HG03196 (cell line): ENCODE measurements around the gene DNTTIP2.
A peak's percentile ranks its signal among the peaks of the same experiment; 100 is the strongest.
"Not testable (repeated sequence)": the region's sequence is repeated elsewhere in the genome, so short reads cannot be mapped to it uniquely, and the experiment has no call there.

ENCODE experiments used
- ATAC-seq: cut with Tn5 transposase; IDR thresholded peaks from one replicate; pipeline ENCODE4 v1.9.1; 2021; ENCODE audit not compliant: unreplicated experiment

Gene DNTTIP2

DNA sequence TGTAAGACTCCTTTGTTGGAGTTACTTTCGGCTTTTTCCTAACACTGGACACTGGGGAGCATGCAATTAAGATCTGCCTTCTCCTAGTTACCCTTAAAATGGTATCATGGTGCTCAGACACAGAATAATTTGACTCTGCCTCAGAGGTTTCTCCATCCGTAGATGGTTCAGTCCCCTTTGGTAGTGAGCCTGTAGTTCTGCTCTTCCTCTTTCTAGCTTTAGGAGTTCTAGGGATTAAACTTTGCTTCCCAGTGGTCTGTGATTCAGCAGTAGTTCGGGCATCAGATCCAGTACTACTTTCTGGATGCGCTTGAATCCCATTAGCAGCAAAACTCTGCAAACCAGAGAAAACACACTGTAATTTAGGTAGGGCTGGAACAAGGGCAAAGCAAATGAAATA is 1.5 kb downstream of the DNTTIP2 start:
- no peak for ATAC-seq

DNA sequence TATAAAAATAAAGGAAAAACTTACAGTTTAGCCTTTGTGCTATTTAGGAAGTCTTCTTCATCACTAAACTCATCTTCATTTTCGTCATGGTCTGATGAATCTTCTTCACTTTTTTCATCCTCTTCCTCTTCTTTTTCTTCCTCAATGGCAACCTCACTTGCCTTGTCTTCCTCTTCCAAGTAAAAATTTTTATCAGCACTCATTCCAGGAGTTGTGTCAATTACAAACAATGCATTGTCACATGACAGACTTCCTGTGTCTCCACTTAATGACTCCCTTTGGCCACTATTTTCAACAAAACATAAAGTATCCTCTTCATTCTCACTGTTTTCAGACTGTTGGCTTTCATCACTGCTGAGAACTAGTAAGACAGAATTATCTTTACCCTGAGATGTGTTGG is 2.8 kb downstream of the DNTTIP2 start:
- no peak for ATAC-seq

DNA sequence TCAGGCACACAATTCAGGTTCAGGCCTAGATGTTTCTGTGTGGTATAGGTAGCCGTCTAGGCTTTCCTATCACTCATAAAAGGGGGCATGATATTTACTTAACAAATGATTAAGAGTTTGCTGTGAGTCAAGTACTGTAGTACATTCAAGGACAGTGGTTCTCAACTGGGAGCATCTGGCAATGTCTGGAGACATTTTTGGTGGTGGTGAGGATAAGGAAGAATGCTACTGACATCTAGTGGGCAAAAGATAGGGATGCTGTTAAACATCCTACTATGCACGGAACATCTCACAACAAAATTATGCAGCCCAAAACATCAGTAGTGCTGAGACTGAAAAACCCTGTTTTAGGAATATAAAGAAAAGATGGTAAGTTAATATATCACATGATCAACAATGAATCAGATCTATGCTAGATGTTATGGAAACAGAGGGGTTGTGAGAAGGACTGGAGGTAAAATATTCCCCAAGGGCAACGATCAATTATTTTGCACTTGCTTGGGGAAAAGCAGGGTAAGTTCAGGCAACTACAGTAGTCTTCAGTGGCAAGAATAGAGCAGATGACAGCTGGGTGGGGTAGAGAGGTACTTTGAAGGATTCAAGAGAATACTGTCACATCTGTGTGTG is 4.9 kb downstream of the DNTTIP2 start:
- no peak for ATAC-seq

DNA sequence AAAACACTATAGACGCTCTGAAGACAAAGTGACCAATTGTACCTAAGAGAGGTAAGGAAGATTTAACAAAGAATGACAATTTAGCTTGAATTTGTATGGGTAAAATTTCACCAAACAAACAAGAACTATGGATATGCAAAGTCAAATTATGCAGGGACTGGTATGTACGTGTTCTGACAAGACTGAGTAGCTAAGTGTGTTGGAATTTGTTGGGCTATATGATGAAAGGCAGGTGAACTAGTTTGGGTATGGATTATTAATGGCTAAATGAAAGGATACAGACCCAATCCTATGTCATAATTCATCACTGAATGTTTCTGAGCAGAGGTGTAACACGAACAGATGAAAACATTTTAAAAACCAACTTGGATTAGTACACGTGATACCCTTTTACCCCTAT is 7.6 kb downstream of the DNTTIP2 start:
- no peak for ATAC-seq

DNA sequence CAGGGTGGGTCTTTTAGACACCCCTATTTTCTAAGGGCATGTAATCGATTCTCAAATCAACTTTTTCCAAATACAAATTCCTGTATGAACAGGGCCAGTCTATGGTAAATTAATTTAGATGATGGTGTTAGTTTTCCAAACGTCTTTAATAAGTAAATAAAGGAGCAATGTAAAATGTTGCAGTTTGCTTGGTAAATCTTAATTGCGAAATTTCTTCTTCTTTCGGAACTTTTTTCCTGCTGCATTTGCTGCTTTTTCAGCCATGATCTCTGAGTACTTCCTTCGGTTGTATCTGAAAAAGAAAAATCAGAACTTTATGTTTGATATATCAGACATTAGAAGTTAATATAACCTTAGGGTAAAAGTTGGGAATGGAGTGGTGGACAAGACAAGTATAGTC is 9.4 kb downstream of the DNTTIP2 start:
- no peak for ATAC-seq

DNA sequence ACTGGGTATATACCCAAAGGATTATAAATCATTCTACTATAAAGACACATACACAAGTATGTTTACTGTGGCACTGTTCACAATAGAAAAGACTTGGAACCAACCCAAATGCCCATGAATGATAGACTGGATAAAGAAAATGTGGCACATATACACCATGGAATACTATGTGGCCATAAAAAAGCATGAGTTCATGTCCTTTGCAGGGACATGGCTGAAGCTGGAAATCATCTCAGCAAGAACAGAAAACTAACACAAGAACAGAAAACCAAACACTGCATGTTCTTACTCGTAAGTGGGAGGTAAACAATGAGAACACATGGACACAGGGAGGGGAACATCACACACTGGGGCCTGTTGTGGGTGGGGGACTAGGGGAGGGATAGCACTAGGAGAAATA is 10.5 kb downstream of the DNTTIP2 start:
- not testable (repeated sequence) for ATAC-seq

DNA sequence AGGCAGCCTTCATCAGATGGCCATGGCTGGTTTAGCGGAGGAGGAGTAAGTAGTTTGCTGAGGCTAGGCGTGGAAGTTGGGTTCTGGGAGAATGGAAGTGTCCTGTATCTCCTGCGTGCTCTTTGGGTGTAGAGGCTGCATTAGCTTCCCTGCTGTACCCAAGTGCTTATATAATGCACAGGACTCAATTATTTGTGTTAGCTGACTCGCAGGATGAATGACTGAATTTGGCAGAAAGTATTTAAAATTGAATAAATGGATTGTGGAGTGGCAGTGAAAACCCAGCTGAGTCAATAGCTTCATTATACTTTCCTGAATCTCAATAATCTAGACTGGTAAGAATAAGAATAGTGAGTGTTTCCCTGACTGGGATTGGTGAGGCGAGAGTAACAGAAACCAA is 13.8 kb downstream of the DNTTIP2 start:
- no peak for ATAC-seq

DNA sequence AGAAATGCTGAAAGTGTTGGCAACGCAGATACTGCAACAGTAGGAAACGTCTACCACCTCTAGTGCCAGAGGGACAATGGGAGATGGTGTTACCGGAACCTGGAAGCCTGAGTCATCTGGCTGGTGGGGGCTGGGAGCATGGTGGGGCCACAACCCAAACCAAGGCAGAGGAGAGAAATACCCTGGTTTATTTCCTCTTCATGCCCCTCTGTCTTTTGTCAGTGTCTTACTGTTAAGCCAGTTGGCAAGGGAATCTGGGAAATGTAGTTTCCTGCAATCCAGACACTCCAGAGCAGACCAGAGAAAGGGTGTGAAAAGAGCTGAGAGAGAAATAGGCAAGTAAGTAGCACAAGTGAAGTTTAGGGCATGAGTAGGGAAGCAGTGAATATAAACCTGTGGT is 14.8 kb downstream of the DNTTIP2 start:
- ATAC-seq = no peak

DNA sequence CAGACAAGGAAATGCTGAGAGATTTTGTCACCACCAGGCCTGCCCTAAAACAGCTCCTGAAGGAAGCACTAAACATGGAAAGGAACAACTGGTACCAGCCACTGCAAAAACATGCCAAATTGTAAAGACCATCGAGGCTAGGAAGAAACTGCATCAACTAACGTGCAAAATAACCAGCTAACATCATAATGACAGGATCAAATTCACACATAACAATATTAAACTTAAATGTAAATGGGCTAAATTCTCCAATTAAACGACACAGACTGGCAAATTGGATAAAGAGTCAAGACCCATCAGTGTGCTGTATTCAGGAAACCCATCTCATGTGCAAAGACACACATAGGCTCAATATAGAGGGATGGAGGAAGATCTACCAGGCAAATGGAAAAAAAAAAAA is 21.4 kb downstream of the DNTTIP2 start:
- not testable (repeated sequence) for ATAC-seq

DNA sequence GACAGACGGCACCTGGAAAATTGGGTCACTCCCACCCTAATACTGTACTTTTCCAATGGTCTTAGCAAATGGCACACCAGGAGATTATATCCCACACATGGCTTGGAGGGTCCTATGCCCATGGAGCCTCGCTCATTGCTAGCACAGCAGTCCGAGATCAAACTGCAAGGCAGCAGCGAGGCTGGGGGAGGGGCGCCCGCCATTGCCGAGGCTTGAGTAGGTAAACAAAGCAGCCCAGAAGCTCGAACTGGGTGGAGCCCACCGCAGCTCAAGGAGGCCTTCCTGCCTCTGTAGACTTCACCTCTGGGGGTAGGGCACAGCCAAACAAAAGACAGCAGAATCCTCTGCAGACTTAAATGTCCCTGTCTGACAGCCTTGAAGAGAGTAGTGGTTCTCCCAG is 23.0 kb downstream of the DNTTIP2 start:
- ATAC-seq = not testable (repeated sequence)

DNA sequence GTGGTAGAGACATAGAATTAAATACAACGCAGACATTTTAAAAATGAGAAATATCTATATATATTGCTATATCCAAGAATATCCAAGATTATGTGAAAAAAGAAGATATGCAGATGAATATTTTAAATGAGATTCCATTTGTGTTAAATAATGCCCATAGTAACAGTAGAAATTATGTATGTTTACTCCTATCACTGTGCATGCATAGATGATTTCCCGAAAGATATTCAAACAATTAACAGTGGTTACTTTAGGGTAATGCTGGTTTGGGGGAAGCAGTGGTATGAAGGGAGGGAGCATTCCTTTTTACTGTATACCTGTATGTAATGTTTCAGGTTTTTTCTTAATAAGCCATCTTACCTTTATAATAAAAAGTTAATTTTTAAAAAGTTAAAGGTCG is 25.1 kb downstream of the DNTTIP2 start:
- no peak for ATAC-seq

DNA sequence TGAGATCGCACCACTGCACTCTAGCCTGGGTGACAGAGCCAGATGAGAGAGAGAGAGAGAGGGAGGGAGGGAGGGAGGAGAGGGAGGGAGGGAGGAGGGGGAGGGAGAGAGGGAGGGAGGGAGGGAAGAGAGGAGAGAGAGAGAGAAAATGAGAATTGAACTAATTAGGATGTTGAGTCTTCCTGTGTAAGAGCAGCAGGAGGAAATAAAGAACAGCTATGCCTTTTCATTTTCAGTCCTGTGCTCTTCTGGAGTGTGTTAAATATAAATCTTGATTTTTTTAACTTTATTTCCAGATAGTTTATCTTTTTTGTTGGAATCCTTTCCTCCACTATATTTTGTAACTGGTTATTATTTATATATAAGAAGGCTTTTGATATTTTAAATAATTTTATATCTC is 27.1 kb downstream of the DNTTIP2 start:
- ATAC-seq = no peak

DNA sequence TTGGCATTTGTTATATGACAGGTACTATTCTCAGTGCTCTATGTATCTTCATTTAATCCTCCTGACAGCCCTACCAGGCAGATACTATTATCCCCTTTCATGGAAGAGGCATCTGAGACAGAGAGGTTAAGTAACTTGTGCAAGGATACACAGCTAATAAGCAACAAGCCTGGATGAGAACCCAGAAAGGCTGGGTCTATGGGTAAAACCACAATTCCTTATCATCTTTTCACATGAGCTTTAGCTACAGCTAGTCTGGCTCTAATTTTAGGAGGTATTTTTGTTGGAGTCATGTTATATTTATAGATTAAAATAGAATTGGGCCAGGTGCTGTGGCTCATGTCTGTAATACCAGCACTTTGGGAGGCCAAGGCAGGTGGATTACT is 27.7 kb downstream of the DNTTIP2 start:
- no peak for ATAC-seq

DNA sequence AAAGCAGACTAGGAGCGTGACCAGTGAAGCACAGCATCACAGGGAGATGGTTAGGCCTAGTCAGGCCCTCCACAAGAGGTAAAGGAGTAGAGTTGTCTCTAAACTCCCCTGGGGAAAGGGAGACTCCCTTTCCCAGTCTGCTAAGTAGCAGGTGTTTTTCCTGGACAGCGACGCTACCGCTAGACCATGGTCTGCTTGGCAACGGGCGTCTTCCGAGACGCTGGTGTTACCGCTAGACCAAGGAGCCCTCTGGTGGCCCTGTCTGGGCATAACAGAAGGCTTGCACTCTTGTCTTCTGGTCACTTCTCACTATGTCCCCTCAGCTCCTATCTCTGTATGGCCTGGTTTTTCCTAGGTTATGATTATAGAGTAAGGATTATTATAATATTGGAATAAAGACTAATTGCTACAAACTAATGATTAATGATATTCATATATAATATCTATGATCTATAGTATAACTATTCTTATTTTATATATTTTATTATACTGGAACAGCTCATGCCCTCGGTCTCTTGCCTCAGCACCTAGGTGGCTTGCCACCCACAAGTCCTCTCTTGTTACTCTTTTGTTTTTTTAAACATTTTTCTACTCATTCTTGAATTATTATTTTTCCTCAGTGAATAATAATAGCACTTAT is 28.2 kb downstream of the DNTTIP2 start:
- not testable (repeated sequence) for ATAC-seq

DNA sequence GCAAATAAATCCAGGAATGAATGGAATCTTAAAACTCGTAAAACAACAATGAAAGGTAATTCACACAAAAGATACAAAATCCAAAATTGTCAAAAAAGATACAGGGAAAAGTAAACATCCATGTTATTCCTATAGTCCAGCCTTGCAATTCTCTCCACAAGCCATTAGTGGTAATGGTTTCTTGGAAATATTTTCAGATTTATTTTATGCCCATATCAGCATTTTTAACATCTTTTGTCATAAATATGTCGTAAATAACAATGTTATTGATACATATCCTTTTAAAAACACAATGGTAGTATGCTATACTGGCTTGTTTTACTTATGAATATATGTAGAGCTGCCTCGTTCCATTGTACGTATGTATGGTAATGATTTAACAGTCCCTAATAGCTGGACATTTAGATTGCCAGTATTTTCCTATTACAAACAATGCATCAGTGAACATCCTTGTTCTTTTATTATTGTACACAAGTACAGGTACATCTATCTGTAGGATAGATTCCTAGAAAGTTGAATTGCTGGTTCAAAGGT is 30.6 kb downstream of the DNTTIP2 start:
- ATAC-seq = no peak

DNA sequence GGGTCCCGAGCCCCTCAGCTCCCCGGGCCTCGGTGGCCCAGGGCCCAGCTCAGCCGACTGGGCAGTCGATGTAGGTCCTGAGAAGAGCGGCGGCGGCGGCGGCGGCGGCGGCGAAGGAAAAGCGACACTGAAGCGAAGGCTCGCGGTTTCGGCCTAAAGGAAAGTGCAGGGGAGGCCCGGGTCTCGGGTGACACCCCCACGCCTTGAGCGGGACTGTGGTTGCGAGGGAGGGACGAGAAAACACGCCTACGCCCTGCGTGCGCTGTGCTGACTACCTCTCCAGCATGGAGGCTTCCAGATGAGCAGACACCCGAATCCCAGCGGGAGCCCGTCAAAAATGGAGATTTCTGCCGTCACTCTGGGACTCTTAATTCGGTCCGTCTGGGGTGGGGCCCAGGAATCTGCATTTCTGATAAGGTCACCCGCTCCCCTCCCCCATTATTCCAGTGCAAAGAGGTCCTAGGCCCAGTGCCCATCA is 31.2 kb downstream of the DNTTIP2 start:
- peak; percentile 20 for ATAC-seq

DNA sequence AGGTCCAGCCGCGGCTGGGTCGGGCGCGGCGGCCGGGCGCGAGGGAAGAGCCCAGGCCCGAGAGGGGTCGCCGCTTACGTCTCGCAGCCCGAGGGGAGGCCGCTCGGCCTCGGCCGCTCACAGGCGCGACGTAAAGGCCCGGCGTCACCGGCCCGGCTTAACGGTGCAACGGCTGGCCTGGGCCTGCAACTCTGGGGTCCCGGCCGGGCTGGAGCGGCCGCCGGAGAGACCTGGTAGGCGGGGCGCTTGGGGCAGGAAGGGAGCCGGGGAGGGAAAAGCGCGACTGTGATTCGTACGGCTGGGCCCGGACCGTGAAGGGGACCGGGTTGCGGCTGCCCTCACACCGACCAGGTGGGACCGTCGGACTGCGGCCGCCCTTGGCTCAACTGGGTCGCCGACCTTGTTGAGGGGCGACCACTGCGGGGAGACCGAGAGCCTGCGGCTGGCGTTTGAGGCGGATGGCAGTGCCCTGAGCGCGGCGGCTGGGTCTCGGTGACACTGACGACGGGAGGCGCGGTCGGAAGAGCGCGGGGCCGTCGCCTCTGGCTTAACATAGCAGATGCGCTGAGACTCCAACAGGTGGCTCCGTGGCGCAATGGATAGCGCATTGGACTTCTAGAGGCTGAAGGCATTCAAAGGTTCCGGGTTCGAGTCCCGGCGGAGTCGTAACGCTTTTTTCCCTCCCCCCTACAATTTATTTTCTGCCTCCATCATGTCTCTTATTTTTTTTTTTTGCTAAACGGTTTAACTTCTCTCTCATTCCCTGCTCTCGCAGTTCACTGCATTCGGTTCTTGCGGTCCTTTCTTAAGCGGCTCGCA is 31.8 kb downstream of the DNTTIP2 start:
- peak; percentile 74 for ATAC-seq

DNA sequence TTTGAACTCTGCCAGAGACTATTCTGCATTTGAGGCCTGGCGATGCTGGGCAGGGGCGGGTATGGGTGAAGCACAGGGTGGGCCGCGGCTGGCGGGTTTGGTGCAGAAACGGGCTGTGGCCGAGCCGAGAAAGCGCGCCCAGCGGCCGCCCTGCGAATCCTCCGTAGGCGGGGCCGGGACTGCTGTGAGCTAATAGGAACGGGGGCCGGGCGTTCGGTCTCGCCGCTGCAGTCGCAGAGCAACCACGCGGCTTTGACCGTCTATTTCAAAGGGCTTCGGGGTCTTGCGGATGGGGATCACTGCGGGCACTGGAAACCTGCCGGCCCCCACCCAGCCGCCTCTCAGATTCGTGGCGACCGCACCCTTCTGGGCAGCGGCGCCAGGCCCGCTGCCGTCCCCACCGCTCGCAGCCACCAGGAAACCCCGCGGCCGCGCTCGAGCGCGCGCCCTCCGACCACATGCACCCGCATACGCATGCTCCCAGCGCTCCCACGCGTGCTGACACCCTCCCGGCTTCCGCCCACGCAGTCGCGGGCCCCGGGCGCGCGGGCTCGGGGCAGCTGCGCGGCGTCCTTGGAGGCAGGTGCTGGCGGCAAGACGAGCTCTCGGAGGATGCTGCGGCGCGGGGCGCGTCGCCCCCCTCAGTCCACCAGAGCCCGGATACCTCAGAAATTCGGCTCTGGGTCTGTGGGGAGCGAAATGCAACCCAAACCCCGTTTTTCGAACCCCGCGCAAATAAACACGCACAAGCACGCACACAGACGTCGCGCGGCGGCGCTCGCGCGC is 32.6 kb downstream of the DNTTIP2 start:
- peak; percentile 55 for ATAC-seq

DNA sequence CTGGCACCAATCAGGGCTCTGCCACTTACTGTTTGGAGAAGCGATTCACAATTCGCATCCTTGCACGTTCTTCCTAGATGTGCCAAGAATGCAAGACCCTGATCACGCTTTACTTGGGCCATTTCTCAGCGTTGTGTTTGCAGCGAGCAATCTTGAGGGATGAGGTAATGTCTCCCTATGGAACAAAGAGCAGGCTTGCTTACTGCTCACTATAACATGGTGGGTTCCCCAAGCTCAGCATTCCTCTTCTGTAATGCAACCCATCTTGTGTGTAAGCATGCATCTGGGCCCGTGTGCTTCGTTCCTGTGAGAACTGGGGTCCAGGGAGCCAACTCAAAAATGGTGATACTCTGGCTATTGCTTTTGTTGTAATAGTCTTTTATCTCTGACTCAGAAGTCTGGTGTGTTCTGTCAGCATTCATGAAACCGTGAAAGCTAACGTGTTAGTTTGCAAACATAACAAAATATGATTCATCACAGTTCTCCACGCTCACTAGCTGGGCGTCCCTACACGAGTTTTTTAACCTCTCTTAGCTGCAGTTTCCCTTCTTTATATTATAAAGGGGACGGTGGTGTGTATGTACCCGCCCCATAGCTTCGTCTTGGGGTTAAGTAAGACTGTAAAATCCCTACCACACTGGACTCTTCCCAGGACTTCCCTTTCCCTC is 33.3 kb downstream of the DNTTIP2 start:
- ATAC-seq = no peak

DNA sequence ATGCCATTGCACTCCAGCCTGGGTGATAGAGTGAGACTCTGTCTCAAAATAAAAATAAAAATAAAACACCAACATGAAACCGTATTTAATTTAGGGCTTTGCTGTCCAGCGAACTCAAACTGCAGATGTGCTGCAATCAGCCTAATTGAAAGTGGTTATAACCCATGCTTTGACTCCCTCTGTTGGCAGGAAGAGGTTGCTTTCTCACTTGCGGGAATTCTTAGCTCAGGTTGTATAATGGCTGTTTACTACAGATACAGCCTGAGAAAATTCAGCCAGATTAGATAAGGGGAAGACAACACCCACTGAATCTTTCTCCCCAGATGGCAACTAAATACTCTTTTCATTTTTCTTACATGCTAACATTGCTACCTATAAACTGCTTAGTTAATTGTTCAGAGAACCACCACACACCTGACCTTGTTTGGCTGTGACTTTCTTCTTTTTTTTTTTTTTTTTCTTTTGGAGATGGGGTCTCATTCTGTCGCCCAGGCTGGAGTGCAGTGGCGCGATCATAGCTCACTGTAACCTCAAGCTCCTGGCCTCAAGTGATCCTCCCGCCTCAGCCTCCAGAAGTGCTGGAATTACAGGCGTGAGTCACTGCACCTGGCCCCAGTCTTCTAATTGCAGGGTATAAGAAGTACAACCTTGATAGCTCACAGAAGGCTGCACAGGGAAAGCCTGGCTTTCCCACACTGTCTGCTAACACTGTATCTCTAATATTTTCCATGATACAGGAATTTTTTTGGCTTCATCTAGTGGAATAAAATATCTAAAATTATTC is 34.6 kb downstream of the DNTTIP2 start:
- ATAC-seq = no peak
